Glutamatergic neuron (in vitro differentiated cells): ENCODE results near the gene CROCC. TPM values are rescaled to one million over a fixed set of nuclear protein-coding genes. Genes with fewer than 3 reads are reported as not detected.

Experiments used
- DNase-seq: peaks from one replicate; pipeline ENCODE4 v3.0.0; 2022
- H3K27ac Mint-ChIP-seq: one replicate; pipeline ENCODE4 v1.8.0; 2020; ENCODE audit warnings: mild to moderate bottlenecking, mixed read lengths, inconsistent platforms; ENCODE audit not compliant: unreplicated experiment
- H3K27me3 Mint-ChIP-seq: one replicate; pipeline ENCODE4 v1.8.0; 2020; ENCODE audit warnings: mild to moderate bottlenecking, moderate library complexity, mixed read lengths, inconsistent platforms; ENCODE audit not compliant: unreplicated experiment
- H3K36me3 Mint-ChIP-seq: one replicate; pipeline ENCODE4 v1.8.0; 2020; ENCODE audit warnings: mild to moderate bottlenecking, mixed read lengths, inconsistent platforms; ENCODE audit not compliant: unreplicated experiment
- H3K4me1 Mint-ChIP-seq: one replicate; pipeline ENCODE4 v1.8.0; 2020; ENCODE audit warnings: mild to moderate bottlenecking, low read depth, mixed read lengths, inconsistent platforms; ENCODE audit not compliant: unreplicated experiment
- H3K4me3 Mint-ChIP-seq: one replicate; pipeline ENCODE4 v1.8.0; 2020; ENCODE audit warnings: mild to moderate bottlenecking, mixed read lengths, inconsistent platforms; ENCODE audit not compliant: unreplicated experiment
- H3K9me3 Mint-ChIP-seq: one replicate; pipeline ENCODE4 v1.8.0; 2020; ENCODE audit warnings: mild to moderate bottlenecking, moderate library complexity, mixed read lengths, inconsistent platforms; ENCODE audit not compliant: unreplicated experiment
- CTCF ChIP-seq: fragments of 200-600 bp; sonication (generic); IDR thresholded peaks from one replicate; pipeline ENCODE4 v1.5.0; 2021; ENCODE audit not compliant: partially characterized antibody, unreplicated experiment
- total RNA-seq: library from RNA; stranded (reverse); fragmentation: NEBNext Ultra II Directional; extraction: Animal tissue kit (Norgen Biotek cat#: 25700); gene quantifications from one replicate; pipeline ENCODE4 v1.2.1, GENCODE V29; 2021; ENCODE audit not compliant: unreplicated experiment

CROCC gene
- total RNA-seq, 1 donor from 2014 or later: 50.9 TPM

DNA sequence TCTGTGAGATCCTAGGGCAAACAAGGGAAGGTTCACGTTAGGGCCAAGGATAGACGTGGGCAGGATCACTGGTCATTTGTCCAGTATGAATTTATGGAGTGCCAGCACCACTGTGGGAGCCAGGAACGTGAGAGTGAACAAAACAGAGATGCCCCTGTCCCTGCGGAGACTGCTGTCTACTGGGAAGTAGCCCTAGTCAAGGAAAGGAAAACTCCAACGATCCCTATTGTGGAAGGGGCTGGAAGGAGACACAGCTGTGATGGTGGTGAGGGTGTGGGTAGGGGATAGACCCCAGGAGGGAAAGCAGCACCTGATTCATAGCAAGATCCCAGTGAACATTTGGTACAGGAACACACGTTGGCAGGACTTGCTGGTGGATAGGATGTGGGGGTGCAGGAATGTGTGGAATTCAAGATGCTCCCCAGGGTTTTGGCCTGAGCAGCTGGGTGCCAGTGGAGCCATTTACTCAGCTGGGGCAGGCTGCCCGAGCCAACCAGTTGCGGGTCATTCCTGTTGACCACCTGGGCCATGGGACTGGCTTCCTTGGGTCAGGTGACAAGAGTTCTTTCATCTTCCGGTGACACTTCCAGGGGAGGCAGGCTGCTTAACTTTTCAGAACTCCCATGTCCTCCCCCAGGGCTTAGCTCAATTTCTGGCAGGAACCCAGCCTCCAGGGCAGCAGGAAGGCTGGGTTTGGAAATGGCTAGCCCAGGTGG lies 91.2 kb downstream of the CROCC start:
- peak overlapping the region; percentile 48 for H3K27ac Mint-ChIP-seq
- peaks cover 9% of the 10 kb centered on the region for H3K27me3 Mint-ChIP-seq
- no peaks in the 10 kb centered on the region for H3K36me3 Mint-ChIP-seq
- TF ChIP-seq CTCF: no peak
- no peaks in the 10 kb centered on the region for H3K9me3 Mint-ChIP-seq
- no peak for DNase-seq
- H3K4me1 Mint-ChIP-seq: peaks cover 5% of the 10 kb centered on the region
- H3K4me3 Mint-ChIP-seq: no peak overlapping the region

GRCh38 chr1:17013491-17014320 lies 92.0 kb downstream of the CROCC start:
- Mint-ChIP-seq H3K9me3 (no peaks in the 10 kb centered on the region), H3K36me3 (no peaks in the 10 kb centered on the region), H3K27ac (peak overlapping the region; percentile 59), H3K4me3 (no peak overlapping the region), H3K4me1 (peaks cover 5% of the 10 kb centered on the region), H3K27me3 (peaks cover 9% of the 10 kb centered on the region)
- no peak for TF ChIP-seq CTCF
- no peak for DNase-seq

- Mint-ChIP-seq H3K27ac (no peak overlapping the region), H3K36me3 (no peaks in the 10 kb centered on the region), H3K4me1 (peaks cover 5% of the 10 kb centered on the region), H3K27me3 (peaks cover 9% of the 10 kb centered on the region), H3K4me3 (no peak overlapping the region), H3K9me3 (no peaks in the 10 kb centered on the region)
- DNase-seq: no peak
- TF ChIP-seq CTCF: no peak
Observed at GRCh38 chr1:17014671-17015567, 93.2 kb downstream of the CROCC start.

DNA sequence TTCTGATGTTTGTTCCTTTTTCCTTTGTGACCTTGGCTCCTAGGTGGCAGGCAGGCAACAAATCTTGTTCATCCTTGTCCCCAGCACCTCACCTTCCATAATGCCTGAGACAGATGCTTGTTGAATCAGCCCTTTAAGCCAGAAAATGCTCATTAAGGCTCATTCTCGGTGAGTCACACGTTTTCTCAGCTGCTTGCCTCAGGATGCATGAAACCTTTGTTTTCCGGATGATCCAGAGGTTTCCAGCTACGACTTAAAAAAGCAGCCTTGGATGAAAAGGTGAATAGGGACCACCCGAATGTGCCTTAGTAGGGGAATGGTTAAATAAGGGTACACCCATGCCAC lies 94.6 kb downstream of the CROCC start:
- Mint-ChIP-seq H3K9me3 (no peaks in the 10 kb centered on the region), H3K4me3 (no peak overlapping the region), H3K27ac (no peak overlapping the region), H3K27me3 (peaks cover 7% of the 10 kb centered on the region), H3K36me3 (no peaks in the 10 kb centered on the region), H3K4me1 (peaks cover 3% of the 10 kb centered on the region)
- no peak for TF ChIP-seq CTCF
- no peak for DNase-seq
